HTERT RPE-1 (cell line): ENCODE measurements around the gene CDKN1A.
"Not testable (repeated sequence)": the region's sequence is repeated elsewhere in the genome, so short reads cannot be mapped to it uniquely, and the experiment has no call there.

ENCODE experiments used
- in situ Hi-C: fragments of 300-500 bp; cut with MboI; formaldehyde crosslinking; loops from 4 replicates; pipeline ENCODE4 v1.14.3; 2020; ENCODE audit warnings: low sequenced_read_pairs

CDKN1A gene

DNA sequence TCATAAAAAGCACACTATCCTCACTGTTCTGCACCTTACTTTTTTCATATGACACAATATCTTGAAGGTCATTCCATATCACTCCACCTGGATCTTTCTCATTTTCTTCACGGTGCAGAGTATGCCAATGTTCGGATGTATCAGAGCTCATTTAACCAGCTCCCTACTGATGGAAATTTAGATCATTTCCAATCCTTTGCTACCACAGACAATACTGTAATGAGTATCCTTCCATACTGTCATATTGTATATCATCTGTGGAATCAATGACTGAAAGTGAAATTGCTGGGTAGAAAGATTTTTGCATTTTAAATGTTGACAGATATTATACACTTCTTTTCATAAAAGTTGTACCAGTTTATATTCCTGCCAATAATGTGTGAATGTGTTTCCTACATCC lies 16.9 kb downstream of the CDKN1A start:
- in situ Hi-C loops: no loop called here

- in situ Hi-C loops: no loop called here
These were observed 19.0 kb downstream of the CDKN1A start, which contains the start of gene RAB44 for GRCh38 chr6:36697481-36697903. Gene RAB44 (plus strand): TSS chr6:36697826. CDS start chr6:36704236, 6,410 bp downstream.

DNA sequence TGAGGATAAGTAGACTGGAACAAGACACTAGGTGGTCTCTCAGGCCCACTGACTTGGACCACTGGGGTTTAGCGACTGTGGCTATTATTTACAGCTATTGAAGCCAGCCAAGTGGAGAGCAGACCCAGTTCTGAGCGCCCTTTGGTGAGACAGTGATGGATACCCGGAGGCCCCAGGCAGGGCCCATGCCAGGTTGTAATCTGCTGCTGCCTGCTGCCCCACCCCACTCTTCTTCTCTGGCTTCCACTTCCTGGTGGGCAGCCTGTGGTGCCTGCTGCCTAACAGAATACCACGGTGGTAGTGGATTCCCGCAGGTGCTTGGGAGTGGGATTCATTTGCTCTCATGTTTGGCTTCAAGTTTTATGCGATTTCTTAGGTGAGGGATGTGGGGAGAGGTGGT lies 19.7 kb downstream of the CDKN1A start:
- in situ Hi-C loops: no loop called here

- in situ Hi-C loops: no loop called here
These were observed 20.4 kb downstream of the CDKN1A start for GRCh38 chr6:36698871-36699271.

DNA sequence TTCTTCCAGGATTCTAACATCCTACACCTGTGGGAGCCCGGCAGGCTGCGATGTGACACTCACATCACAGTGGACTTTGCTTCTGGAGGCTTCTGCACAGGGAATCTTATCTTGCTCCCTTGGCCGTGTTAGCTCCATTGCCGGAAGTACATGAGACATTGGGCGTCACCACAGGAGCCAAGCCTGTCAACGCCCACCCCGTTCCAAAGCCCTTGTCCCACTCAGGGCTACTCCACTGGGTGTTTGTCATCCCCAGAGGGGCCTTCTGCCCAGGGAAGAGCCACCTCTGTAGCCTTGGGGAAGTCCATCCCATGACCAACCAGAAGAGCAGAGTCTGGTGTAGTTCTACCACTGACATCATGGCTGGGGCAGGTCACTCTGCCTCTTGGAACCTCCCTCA lies 20.8 kb downstream of the CDKN1A start:
- in situ Hi-C loops: no loop called here

GRCh38 chr6:36700071-36700812 lies 21.7 kb downstream of the CDKN1A start:
- in situ Hi-C loops: no loop called here

DNA sequence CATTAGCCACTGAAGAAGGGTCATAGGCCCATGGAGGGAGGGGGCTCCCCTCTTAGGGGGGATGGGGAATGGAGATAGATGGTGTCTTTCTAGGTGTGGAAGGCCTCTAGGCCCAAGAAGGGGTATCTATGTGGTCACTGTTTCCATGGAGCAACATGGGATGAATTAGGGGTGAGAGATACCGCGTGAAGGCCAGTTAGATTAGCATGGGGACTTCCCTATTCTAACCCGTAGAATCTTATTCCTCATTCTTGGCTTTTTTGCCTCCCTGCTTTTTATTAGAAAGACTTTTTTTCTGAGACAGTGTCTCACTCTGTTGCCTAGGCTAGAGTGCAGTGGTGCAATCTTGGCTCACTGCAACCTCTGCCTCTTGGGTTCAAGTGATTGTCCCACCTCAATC lies 22.3 kb downstream of the CDKN1A start:
- in situ Hi-C loops: no loop called here

DNA sequence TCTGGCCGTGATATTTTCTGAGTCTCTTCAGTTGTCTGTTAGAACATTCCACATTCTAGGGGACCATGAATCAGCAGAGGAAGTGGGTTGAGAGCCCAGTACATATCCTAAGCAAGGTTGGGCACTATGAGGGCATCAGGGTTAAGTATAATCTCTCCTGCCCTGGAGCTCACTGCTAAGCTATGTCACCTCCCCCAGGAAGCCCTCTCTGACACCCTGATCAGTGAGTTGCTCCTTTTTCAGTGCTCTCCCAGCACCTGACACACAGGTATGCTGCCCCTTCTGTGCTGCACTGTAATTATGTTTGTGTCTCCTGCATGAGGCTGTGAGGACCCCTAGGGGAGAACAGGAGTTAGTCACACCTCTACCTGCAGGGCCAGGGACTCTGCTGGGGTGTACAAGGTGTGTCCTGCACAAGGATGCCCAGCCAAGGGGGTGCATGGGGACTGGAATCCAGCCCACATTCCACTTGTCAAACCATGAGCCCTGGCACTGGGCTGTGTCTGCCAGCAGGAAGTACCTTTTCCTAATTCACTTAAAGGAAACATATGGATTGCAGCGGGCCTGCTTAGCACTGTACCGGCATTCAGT lies 23.0 kb downstream of the CDKN1A start:
- in situ Hi-C loops: no loop called here

DNA sequence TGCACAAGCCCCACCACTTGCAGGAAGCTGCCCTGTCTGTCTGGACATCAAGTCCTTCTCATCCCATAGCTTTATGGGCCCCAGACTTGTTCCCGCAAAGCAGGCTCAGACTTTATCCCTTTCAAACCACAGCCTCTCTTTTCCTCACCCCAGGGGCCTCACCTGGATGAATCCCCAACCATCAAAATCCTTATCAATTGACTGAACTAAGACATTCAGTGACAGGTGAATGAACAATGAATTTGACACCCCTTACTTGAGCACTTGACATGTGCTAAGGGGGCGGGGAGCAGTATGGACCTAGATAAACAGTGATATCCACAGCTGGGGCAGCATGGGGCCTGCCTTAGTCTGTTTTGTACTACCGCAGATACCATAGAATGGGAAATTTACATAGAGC lies 24.1 kb downstream of the CDKN1A start:
- in situ Hi-C loops: no loop called here

DNA sequence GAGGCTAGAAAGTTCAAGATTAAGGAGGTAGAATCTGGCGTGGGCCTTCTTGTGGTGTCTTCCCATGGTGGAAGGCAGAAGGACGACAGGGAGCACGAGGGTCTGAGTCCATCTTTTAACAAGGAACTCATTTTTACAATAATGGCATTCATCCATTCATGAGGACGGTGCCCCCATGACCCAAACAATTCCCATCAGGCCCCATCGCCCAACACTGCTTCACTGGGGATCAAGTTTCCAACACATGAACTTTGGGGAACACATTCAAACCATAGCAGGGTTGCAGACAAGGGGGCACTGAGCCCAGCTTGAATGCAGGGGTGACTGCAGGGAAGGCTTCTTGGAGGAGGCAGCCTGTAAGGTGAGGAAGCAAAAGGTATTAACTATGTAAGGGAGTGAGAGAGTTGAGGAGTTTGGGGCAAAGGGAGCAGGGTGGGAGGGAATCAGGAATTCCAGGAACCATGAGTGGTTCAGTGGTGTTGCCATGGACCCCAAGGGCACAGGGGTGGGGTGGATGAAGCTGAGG lies 24.6 kb downstream of the CDKN1A start:
- in situ Hi-C loops: no loop called here

DNA sequence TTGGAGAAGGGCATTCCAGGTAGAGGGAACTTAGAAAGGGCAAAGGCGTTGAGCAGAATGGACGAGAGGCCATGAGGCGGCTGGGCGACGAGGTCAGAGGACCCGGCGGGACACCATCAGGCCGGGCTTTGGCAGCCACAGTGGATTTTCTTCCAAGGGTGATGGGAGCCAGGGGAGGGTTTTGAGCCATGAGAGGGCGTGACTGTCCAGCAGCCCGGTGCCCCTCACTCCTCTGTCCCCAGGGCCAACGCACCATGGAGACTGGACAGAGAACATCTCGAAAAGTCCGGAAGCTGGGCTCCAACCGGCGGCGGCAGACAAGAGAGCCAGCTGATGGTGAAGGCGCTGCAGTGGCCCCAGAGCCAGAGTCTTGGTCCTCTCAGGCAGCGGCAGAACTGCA lies 25.5 kb downstream of the CDKN1A start:
- in situ Hi-C loops: no loop called here

- in situ Hi-C loops: not testable (repeated sequence)
These were observed 26.6 kb downstream of the CDKN1A start for GRCh38 chr6:36704961-36705577.

- in situ Hi-C loops: no loop called here
These were observed 27.8 kb downstream of the CDKN1A start for GRCh38 chr6:36706339-36706738.

GRCh38 chr6:36712816-36713215 lies 34.3 kb downstream of the CDKN1A start:
- in situ Hi-C loops: no loop called here

DNA sequence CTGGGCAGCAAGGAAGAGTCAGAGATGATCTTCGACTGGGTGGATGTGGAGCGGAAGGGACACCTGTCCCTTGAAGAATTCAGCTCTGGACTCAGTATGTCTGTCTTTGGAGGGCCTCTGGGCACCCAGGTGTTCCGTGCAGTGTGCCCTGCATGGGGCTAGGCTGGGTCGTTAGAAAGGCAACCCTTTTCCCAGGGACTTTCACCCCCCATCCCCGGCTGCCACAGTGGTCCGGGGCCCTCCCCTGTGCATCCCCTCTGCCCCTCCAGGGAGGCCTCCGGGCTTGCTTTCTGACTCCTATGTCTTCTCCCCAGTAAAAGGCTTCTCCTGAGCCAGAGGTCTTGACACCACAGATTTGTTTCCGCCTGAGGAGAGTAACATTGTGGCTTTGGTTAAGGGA lies 35.3 kb downstream of the CDKN1A start:
- in situ Hi-C loops: no loop called here

- in situ Hi-C loops: no loop called here
These were observed 36.0 kb downstream of the CDKN1A start for GRCh38 chr6:36714511-36714910.

- in situ Hi-C loops: no loop called here
These were observed 37.0 kb downstream of the CDKN1A start for GRCh38 chr6:36715469-36715868.

- in situ Hi-C loops: no loop called here
These were observed 38.1 kb downstream of the CDKN1A start for GRCh38 chr6:36716476-36717093.

GRCh38 chr6:36717231-36717825 lies 38.8 kb downstream of the CDKN1A start:
- in situ Hi-C loops: no loop called here

- in situ Hi-C loops: no loop called here
These were observed 39.5 kb downstream of the CDKN1A start for GRCh38 chr6:36717871-36718540.

GRCh38 chr6:36718560-36718959 lies 40.0 kb downstream of the CDKN1A start:
- in situ Hi-C loops: no loop called here
